NCI-H82 treated with DMSO at 0.1 percent for 48 hours (cell line): ENCODE results near the gene KIF23.

Experiments
- DNase-seq: peaks from one replicate; lab custom pipeline; 2025; ENCODE audit not compliant: unreplicated experiment; lab: John Stamatoyannopoulos, UW

KIF23 gene

GRCh38 chr15:69462493-69463181 is 48.5 kb downstream of the KIF23 start:
- DNase-seq = peak; percentile 92

DNA sequence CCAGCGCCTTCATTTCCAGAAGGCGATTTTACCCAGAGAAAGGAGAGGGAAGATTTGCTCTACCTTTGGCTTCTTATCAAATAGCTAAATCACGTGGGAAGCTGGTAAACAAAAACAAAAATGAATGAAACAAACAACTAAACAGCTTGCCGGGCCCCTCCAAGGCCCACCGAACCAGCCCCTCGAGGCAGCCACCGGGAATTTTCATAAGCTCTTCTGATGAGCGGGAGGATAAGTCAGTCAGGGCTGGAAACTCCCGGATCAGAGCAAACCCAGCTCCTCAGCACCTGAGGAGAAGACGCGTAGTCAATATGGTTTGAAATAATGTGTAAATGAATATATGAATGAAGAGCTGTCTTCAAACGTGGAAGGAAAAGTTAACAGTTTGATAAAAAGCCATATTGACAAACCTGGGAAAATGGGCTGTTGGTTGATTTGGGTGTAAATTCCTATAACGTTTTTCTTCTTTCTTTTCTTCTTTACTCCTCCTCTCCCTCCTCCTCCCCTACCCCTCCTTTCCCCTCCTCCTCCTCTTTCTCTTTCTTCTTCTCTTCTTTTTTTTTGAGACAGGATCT is 49.1 kb downstream of the KIF23 start:
- peak; percentile 42 for DNase-seq

GRCh38 chr15:69465253-69465652 is 51.1 kb downstream of the KIF23 start:
- DNase-seq = no peak

DNA sequence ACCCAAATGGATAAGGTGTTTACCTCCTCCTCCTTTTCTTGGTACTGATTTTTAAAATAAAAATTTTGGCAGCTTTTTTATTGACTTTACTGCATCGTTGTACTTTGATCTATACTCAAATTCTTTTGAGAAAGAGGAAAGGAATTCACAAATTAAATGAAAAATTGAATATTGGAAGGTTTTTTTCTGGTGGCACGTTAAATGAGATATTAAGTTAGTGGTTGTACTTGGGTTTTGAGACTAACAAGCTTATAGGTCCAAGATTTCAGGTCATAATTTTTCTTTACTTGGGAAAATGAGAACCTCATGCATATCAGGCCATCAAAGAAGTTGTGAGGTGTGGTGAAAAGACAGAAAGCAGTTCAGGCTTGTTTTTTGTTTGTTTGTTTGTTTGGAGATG is 52.6 kb downstream of the KIF23 start:
- no peak for DNase-seq

DNA sequence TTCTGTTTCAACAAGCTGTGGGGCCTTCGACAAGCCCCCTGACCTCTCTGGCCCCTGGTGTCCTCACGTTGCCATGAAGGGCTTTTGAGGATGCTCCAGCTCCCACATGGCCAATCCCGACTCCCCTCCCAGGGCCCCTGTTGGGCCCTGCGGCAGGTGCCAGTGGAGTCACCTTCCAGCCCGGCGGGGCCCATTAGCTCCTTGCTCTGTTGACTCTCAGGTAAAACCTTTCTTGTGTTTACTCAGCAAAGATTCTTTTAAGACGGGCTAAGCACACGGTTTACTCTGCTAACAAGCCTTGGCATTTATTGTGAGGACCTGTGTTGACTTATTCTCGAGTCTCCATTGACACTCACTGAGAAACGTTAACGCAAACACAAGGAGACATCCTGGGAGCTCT is 53.5 kb downstream of the KIF23 start:
- DNase-seq = no peak

DNA sequence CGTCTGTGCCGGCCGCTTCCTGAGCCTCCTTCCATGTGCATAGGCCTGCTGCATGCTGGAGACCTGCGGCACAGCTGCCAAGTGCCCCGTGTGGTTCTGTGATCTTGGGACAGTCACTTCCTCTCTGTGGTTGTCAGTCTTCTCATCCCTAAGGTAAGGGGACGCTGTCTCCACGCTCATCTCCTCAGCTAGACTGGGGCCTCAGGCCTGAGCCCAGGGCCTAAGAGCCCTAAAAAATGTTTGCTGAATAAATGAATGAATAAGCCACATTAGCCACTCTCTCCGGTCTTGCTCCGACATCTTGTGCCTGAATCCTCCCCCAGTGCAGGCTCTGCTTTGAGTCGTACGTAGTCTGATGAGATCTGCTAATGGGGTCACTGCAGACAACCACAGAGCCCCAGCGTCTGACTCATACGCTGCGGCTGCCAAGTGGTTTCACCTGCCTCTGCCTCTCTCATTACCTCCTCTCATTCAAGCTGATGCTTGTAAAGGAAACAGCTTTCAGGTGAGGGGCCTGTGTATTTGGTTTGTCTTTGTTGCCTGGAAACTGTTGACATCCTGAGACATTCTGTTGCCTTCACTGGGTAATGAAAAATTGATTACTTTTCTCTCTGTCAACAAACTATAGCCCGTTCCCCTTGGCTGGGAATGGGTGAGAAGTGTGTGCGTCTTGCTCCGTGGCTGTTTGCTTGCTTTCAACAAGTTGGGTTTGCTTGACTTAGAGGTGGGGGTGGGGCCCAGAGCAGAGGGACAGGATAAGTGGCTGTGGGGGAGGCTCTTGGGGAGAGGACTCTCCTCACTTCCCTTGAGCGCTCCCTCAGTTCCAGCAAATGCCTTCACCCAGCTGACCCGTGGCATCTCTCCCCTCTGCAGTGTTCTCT is 54.3 kb downstream of the KIF23 start:
- DNase-seq = no peak

GRCh38 chr15:69469467-69470201 is 55.5 kb downstream of the KIF23 start:
- no peak for DNase-seq

DNA sequence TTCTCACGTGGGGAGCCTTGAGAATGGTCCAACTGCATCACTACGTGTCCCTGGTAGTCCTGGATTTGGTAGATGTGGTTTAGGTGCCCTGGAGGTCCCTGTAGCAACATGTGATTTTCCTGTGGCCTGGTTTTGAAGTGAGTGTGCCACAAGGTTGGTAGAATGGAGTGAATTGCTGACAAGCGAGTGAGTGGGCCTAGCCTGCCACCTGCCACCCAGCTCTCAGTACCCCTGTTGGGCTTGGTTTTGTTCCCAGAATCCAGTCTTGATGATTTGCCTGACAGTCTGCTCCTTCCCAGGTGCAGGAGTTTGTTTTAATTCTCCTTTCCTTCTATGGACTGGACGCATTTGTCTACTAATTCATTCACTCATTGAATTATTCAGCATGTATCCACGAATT is 57.9 kb downstream of the KIF23 start:
- no peak for DNase-seq

DNA sequence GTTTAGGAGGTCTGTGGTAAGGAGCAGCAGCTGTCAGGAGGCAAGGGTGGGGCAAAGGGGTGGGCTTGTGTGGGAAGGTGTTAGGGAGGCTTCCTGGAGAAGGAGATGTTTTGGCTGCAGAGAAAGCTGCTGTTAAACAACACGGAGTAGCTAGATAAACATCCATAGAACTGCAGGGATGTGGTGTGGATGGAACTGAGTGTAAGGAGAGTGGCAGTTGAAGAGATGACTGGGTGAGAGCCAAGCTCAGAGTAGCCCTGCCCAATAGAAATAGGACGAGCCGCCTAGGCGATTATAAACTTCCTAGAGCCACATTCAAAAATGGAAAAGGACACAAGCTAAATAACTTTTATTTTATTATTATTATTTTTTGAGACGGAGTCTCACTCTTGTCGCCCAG is 58.4 kb downstream of the KIF23 start:
- no peak for DNase-seq

- no peak for DNase-seq
These were observed 60.1 kb downstream of the KIF23 start for GRCh38 chr15:69474291-69474690.

DNA sequence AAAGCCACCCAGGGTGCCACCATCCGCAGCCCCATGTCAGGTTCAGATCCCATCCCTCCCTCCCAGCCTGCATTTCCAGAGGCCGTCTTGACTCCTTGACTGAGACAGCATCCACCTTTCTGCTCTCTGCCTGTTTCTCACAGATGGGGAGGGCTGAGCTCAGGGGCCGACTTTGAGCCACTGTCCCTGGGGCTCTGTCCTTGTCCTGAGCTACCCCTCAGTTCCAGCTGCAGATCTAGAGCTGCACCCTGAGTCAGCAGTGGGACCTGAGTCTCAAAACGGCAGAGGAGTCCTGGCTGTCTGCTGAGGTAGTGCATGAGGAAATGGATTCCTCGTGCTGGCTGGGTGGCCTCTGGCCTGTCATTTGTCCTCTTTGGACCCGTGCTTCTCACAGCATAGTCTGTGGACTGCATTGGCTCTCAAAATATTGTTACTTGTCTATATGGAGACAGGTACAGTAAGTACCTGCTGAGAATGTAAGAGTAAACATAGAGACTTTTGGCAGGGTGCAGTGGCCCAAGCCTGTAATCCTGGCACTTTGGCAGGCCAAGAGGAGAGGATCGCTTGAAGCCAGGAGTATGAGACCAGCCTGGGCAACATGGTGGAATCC is 60.8 kb downstream of the KIF23 start:
- DNase-seq = no peak

DNA sequence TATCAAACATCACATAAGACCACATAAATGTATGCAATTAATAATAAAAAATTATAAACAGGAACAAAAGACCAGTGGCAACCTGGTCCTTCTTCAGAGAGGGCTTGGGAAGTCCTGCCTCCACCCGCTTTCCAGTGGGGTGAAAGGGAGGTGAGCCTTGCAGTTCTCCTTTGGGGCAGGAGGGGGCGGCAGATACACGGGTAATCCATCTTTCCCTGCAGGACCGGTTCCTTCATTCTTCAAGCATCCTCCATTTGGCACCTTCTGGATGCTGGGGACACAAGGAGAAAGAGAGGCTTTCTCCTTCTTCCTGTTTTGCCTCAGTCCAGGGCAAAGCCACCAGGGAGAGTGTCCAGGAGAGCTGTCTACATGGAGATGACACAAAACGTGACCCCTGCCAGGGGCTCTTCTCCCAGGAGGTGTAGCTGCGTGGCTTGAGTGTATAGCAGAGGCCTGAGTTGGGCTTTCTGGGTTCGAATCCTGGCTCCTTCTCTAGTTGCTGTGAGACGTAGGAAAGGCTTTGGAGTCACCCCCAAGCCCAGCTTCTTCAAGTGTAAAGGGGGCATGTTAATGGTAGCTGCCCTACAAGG is 61.7 kb downstream of the KIF23 start:
- DNase-seq = peak; percentile 47

DNA sequence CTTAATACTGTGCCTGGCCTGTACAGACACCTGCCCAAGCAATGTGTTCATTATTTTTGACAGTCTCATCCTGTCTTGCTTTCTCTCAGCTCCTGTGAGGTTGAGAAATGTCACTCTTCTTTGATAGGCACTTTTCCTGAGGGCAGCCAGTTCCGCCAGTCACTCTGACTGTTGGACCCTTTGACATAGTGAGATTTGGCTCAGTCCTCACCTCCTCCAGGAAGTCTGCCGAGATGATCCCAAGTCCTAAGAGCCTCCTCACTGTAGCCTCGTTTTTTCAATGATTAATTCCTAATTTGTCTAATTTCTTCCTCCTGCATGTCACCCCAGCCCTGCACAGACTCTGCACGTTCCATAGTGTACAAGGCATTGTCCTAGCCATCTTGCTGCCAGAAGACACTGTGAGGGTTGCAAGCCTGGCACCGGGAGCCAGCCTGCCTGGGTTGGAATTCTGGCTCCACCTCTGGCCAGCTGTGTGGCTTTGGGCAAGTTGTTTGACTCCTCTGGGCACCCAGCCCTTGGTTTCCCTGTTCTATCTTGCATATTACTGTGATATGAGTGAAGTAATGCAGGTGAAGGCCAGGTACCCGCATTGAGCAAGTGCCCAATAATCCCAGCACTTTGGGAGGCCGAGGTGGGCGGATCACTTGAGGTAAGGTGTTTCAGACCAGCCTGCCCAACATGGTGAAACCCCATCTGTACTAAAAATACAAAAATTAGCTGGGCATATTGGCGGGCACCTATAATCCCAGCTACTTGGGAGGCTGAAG is 62.7 kb downstream of the KIF23 start:
- DNase-seq = no peak

DNA sequence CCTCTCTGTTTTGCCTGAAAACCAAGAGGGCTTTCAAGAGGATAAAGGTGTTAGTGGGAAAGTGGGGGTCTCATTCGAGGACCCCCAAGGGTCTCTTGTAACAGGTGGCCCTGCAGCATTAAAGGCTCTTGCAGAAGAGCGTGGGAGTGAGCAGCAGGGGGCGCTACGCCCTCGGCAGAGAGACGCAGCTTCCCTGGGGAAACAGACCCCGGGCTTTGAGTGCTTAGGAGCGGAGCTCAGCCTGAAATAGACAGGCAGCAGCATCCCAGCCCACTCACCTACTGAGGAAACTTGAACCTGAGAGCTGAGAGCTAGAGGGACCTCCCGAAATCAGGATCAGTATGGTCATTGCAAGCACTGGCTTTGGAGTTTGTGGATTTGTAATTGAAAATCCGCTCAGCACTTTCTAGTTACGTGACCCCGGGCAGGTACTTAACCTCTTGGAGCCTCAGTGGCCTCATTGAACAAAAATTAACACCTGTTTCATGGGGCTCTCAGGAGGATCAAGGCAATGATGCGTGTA is 64.2 kb downstream of the KIF23 start:
- DNase-seq = peak; percentile 40

- DNase-seq = no peak
These were observed 64.9 kb downstream of the KIF23 start for GRCh38 chr15:69479081-69479480.

- DNase-seq = no peak
These were observed 65.8 kb downstream of the KIF23 start for GRCh38 chr15:69479971-69480370.

- DNase-seq = no peak
These were observed 66.8 kb downstream of the KIF23 start for GRCh38 chr15:69480932-69481331.

GRCh38 chr15:69482686-69483256 is 68.6 kb downstream of the KIF23 start:
- no peak for DNase-seq

DNA sequence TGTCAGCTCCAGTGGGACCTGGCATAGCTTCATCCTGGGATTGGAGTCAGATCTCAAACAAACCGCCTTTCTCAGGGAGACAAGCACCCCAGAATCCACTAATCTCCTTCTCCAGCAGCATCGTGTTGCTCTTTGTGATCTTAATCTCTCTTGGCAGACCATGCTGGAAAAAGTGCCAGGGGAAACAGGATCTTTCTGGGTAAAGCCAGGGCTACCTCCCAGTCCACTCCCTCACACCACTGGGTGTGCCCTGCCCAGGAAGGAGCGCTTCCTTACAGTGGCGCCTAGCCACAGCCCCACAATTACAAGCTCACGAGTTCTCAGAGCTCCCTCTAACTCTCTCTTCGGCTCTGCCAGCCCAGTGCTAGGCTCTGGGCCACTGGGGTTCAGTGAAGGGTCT is 70.7 kb downstream of the KIF23 start:
- DNase-seq = no peak
